CD14-positive monocyte (primary cell): ENCODE measurements around the gene MAP6. TPM values are rescaled to one million over a fixed set of nuclear protein-coding genes. Genes with fewer than 3 reads are reported as not detected.
"Not testable (repeated sequence)": the region's sequence is repeated elsewhere in the genome, so short reads cannot be mapped to it uniquely, and the experiment has no call there.

Experiments used
- DNase-seq, 3 donors: peaks; one replicate each; pipeline ENCODE4 v3.0.0-alpha.2; 2011 to 2022
- H2AFZ ChIP-seq: 2 replicates; pipeline ENCODE4 v1.6.0; 2012; ENCODE audit warnings: mild to moderate bottlenecking, low read depth, low read length, inconsistent platforms; ENCODE audit not compliant: insufficient read depth, poor library complexity, severe bottlenecking
- H3K27ac ChIP-seq, 2 donors: 1 replicate in 1 of 2; 2 replicates in 1 of 2; pipeline ENCODE4 v1.5.1; 2012 to 2013; ENCODE audit warnings: low read length in 2 of 2, control low read depth in 1 of 2, inconsistent platforms in 1 of 2, low read depth in 1 of 2, mild to moderate bottlenecking in 1 of 2
- H3K27me3 ChIP-seq, 2 donors: one replicate each; pipeline versions ENCODE4 v1.6.0 to v1.6.1; 2011 to 2013; ENCODE audit warnings: low read length in 2 of 2; ENCODE audit not compliant: control insufficient read depth in 2 of 2, insufficient read depth in 2 of 2
- H3K36me3 ChIP-seq, 2 donors: replicated peaks in 1 of 2; 1 replicate in 1 of 2; 2 replicates in 1 of 2; pipeline versions ENCODE4 v1.5.1 to v1.6.1; 2012 to 2013; ENCODE audit warnings: low read length in 2 of 2, control low read depth in 1 of 2, inconsistent platforms in 1 of 2, mild to moderate bottlenecking in 1 of 2; ENCODE audit not compliant: insufficient read depth in 2 of 2, control insufficient read depth in 1 of 2
- H3K4me1 ChIP-seq, 2 donors: 1 replicate in 1 of 2; 2 replicates in 1 of 2; pipeline versions ENCODE4 v1.5.1 to v1.6.1; 2012 to 2013; ENCODE audit warnings: low read length in 2 of 2, control low read depth in 1 of 2, inconsistent platforms in 1 of 2, mild to moderate bottlenecking in 1 of 2, moderate library complexity in 1 of 2; ENCODE audit not compliant: insufficient read depth in 2 of 2, control insufficient read depth in 1 of 2
- H3K4me2 ChIP-seq: replicated peaks from 2 replicates; pipeline ENCODE3; 2012; ENCODE audit warnings: low read length, moderate library complexity, mild to moderate bottlenecking; ENCODE audit not compliant: poor library complexity, severe bottlenecking; ENCODE audit errors: extremely low read depth
- H3K4me3 ChIP-seq, 3 experiments: fragments of 200-600 bp in 1 of 3; sonication (generic) in 1 of 3; replicated peaks in 1 of 3; 1 replicate in 2 of 3; 2 replicates in 1 of 3; pipeline ENCODE4 v1.5.1; 2011 to 2013; ENCODE audit warnings: low read length in 3 of 3, mild to moderate bottlenecking in 3 of 3, control low read depth in 2 of 3, low read depth in 2 of 3, inconsistent platforms in 1 of 3, moderate library complexity in 1 of 3
- H3K79me2 ChIP-seq: 2 replicates; pipeline ENCODE4 v1.6.0; 2012; ENCODE audit warnings: mild to moderate bottlenecking, control low read depth, inconsistent platforms, low read length, moderate library complexity; ENCODE audit not compliant: insufficient read depth
- H3K9ac ChIP-seq: 2 replicates; pipeline ENCODE4 v1.6.0; 2017; ENCODE audit warnings: low read length, mild to moderate bottlenecking; ENCODE audit not compliant: insufficient read depth, poor library complexity, severe bottlenecking
- H3K9me3 ChIP-seq, 2 donors: replicated peaks in 1 of 2; 1 replicate in 1 of 2; 2 replicates in 1 of 2; pipeline versions ENCODE4 v1.5.1 to v1.6.1; 2012 to 2013; ENCODE audit warnings: low read length in 2 of 2, control low read depth in 1 of 2; ENCODE audit not compliant: control insufficient read depth in 1 of 2, insufficient read depth in 1 of 2
- H4K20me1 ChIP-seq: 2 replicates; pipeline ENCODE4 v1.6.0; 2012; ENCODE audit warnings: mild to moderate bottlenecking, low read length, control low read depth, moderate library complexity; ENCODE audit not compliant: insufficient read depth
- H3K27ac Mint-ChIP-seq, 7 donors: one replicate each; pipeline ENCODE4 v1.8.0; 2020; ENCODE audit warnings: mild to moderate bottlenecking in 7 of 7, mixed read lengths in 7 of 7, moderate library complexity in 6 of 7, inconsistent platforms in 2 of 7
- H3K27me3 Mint-ChIP-seq, 3 donors: one replicate each; pipeline ENCODE4 v1.8.0; 2021 to 2022; ENCODE audit warnings: low read depth in 3 of 3, mild to moderate bottlenecking in 3 of 3, mixed read lengths in 3 of 3, moderate library complexity in 3 of 3, inconsistent platforms in 1 of 3
- H3K36me3 Mint-ChIP-seq, 2 donors: one replicate each; pipeline ENCODE4 v1.8.0; 2020; ENCODE audit warnings: mixed read lengths in 2 of 2, inconsistent platforms in 1 of 2, mild to moderate bottlenecking in 1 of 2
- H3K4me1 Mint-ChIP-seq: one replicate; pipeline ENCODE4 v1.8.0; 2020; ENCODE audit warnings: mild to moderate bottlenecking, mixed read lengths
- H3K4me3 Mint-ChIP-seq, 2 donors: one replicate each; pipeline ENCODE4 v1.8.0; 2020; ENCODE audit warnings: mild to moderate bottlenecking in 2 of 2, mixed read lengths in 2 of 2, moderate library complexity in 1 of 2
- H3K9me3 Mint-ChIP-seq, 7 donors: one replicate each; pipeline ENCODE4 v1.8.0; 2020 to 2022; ENCODE audit warnings: mixed read lengths in 7 of 7, mild to moderate bottlenecking in 6 of 7, moderate library complexity in 6 of 7, inconsistent platforms in 2 of 7
- WGBS: methylation state at CpG from one replicate; pipeline ENCODE4 v1.1.5; 2013; ENCODE audit warnings: missing lambda C conversion rate; ENCODE audit not compliant: insufficient coverage; 5-methylcytosine and 5-hydroxymethylcytosine counted together
- intact Hi-C, 2 donors: fragments of 100-400 bp; cut with micrococcal nuclease; formaldehyde crosslinking; loops; one replicate each; pipeline versions ENCODE4 v1.15.0 to v1.15.1; 2023
- polyA plus RNA-seq, 3 donors: library from polyadenylated mRNA; depleted of rRNA in 1 of 3; unstranded in 2 of 3; stranded (reverse) in 1 of 3; fragments of 300-500 nt in 2 of 3; fragments of >200 nt in 1 of 3; fragmentation: Illumina TruSeq in 2 of 3; gene quantifications; 1 replicate in 2 of 3; 2 replicates in 1 of 3; pipeline ENCODE4 v1.2.3, GENCODE V29; 2012 to 2021
- TF ChIP-seq, protein P1 (sequence below): fragments of 200-600 bp; IDR thresholded peaks from one replicate; pipeline ENCODE4 v1.8.0; 2022; ENCODE audit warnings: antibody characterized with exemption, mild to moderate bottlenecking

MAP6 gene
- polyA plus RNA-seq, 3 donors = not detected

DNA sequence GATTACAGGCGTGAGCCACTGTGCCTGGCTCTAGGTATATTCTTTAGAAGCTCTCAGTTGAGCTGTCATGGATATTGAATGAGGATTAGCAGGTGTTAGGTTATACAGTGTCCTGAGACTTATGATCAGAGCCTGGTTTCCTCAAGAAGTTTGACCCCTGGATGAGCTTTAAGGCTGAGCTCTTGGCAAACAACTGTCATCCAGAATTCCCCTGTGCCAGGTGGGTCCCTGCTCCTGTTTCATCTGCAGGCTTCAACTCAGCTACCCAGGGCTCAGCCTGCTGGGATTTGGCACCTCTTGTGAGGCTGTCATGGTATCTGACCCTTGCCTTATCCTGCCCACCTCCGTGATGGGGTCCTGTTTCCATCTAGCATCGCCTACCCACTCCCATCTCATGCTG, 82.4 kb downstream of the MAP6 start:
- Histone ChIP-seq H3K27ac (no peak overlapping the region), H3K4me1 (peaks cover 13 to 24% of the 10 kb centered on the region in 2 donors), H2AFZ (no peak overlapping the region), H3K36me3 (no peaks in the 10 kb centered on the region), H4K20me1 (no peaks in the 10 kb centered on the region), H3K27me3 (no peaks in the 10 kb centered on the region), H3K4me2 (no peak overlapping the region), H3K9ac (no peak overlapping the region), H3K4me3 (no peak overlapping the region), H3K9me3 (no peaks in the 10 kb centered on the region), H3K79me2 (no peaks in the 10 kb centered on the region)
- H3K9me3 Mint-ChIP-seq = peaks cover 0 to 2% (median 0%) of the 10 kb centered on the region in 7 donors
- peaks cover 15 to 22% (median 22%) of the 10 kb centered on the region in 3 donors for H3K27me3 Mint-ChIP-seq
- H3K4me1 Mint-ChIP-seq = peaks cover 15% of the 10 kb centered on the region
- TF ChIP-seq, protein P1, sequence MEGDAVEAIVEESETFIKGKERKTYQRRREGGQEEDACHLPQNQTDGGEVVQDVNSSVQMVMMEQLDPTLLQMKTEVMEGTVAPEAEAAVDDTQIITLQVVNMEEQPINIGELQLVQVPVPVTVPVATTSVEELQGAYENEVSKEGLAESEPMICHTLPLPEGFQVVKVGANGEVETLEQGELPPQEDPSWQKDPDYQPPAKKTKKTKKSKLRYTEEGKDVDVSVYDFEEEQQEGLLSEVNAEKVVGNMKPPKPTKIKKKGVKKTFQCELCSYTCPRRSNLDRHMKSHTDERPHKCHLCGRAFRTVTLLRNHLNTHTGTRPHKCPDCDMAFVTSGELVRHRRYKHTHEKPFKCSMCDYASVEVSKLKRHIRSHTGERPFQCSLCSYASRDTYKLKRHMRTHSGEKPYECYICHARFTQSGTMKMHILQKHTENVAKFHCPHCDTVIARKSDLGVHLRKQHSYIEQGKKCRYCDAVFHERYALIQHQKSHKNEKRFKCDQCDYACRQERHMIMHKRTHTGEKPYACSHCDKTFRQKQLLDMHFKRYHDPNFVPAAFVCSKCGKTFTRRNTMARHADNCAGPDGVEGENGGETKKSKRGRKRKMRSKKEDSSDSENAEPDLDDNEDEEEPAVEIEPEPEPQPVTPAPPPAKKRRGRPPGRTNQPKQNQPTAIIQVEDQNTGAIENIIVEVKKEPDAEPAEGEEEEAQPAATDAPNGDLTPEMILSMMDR = no peak
- 100% methylated on average over 3 of the region's 3 CpGs for WGBS
- no peak overlapping the region for H3K27ac Mint-ChIP-seq
- no peak for DNase-seq
- intact Hi-C loops = no loop called here
- H3K36me3 Mint-ChIP-seq = no peaks in the 10 kb centered on the region
- H3K4me3 Mint-ChIP-seq = no peak overlapping the region

DNA sequence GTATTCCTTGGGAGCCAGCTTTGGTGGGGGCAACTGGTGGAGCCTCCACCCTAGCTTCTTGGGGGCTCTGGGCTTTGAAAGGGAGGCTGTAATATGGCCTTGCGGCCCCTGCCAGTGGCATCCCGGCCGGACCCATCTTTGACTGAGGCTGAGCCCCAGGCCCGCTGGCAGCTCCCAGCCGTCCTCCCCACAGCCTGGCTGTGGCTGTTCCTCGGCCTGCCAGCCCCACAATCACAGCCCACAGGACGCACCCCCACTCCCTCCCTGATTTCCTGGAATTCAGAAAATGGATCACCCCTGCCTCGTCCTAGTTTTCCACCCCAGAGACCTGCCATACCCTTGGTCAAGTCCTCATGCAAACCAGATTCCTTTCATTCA, 83.6 kb downstream of the MAP6 start:
- 94% methylated on average over 8 of the region's 8 CpGs for WGBS
- H3K9ac ChIP-seq = no peak overlapping the region
- intact Hi-C loops = no loop called here
- H3K4me3 ChIP-seq = no peak overlapping the region
- no peaks in the 10 kb centered on the region for H3K9me3 ChIP-seq
- peaks cover 16 to 24% (median 22%) of the 10 kb centered on the region in 3 donors for H3K27me3 Mint-ChIP-seq
- no peaks in the 10 kb centered on the region for H3K36me3 Mint-ChIP-seq
- no peak overlapping the region for H3K27ac ChIP-seq
- TF ChIP-seq, protein P1 = no peak
- H3K4me3 Mint-ChIP-seq = no peak overlapping the region
- no peak for DNase-seq
- no peaks in the 10 kb centered on the region for H3K36me3 ChIP-seq
- peaks cover 15% of the 10 kb centered on the region for H3K4me1 Mint-ChIP-seq
- H2AFZ ChIP-seq = no peak overlapping the region
- no peaks in the 10 kb centered on the region for H3K27me3 ChIP-seq
- H3K4me2 ChIP-seq = no peak overlapping the region
- peaks cover 0 to 2% (median 0%) of the 10 kb centered on the region in 7 donors for H3K9me3 Mint-ChIP-seq
- no peaks in the 10 kb centered on the region for H4K20me1 ChIP-seq
- no peaks in the 10 kb centered on the region for H3K79me2 ChIP-seq
- no peak overlapping the region for H3K27ac Mint-ChIP-seq
- peaks cover 13 to 24% of the 10 kb centered on the region in 2 donors for H3K4me1 ChIP-seq

- H3K36me3 ChIP-seq, H3K27ac ChIP-seq, H3K9ac ChIP-seq, H2AFZ ChIP-seq, H3K9me3 ChIP-seq, H3K36me3 Mint-ChIP-seq, H3K27me3 ChIP-seq, H3K79me2 ChIP-seq, DNase-seq, H3K4me2 ChIP-seq, intact Hi-C loops, H4K20me1 ChIP-seq, H3K9me3 Mint-ChIP-seq, H3K4me3 ChIP-seq: not testable (repeated sequence)
- Mint-ChIP-seq H3K4me1 (peaks cover 15% of the 10 kb centered on the region), H3K27ac (peak overlapping the region in 1 of 7 donors; percentile 7), H3K27me3 (peaks cover 16 to 27% (median 22%) of the 10 kb centered on the region in 3 donors), H3K4me3 (peak overlapping the region in 1 of 2 donors; percentile 86)
- WGBS = 100% methylated on average over 4 of the region's 12 CpGs
- peaks cover 13 to 24% of the 10 kb centered on the region in 2 donors for H3K4me1 ChIP-seq
Observed at GRCh38 chr11:75584659-75585292, 84.1 kb downstream of the MAP6 start.
